Activated B cell treated with CpG ODN at 0.5 μM for 24 hours (primary cell): ENCODE results near the gene SERPINA3. TPM values are rescaled to one million over a fixed set of nuclear protein-coding genes. Genes with fewer than 3 reads are reported as not detected.

Source experiments
- ATAC-seq: fragments of 200-7000 bp; cut with Tn5 transposase; one replicate; pipeline ENCODE4 v1.10.0; 2021; ENCODE audit warnings: low read depth, mild to moderate bottlenecking, moderate library complexity
- CTCF ChIA-PET: fragments of 350-600 bp; sonication (Branson Sonifier 250); formaldehyde crosslinking; loops from one replicate; lab custom pipeline; 2021; ENCODE audit warnings: antibody characterized with exemption; lab: Charles Lee
- POLR2A ChIA-PET: fragments of 350-600 bp; sonication (Branson Sonifier 250); formaldehyde crosslinking; loops from one replicate; lab custom pipeline; 2021; ENCODE audit warnings: antibody characterized with exemption; lab: Charles Lee
- DNase-seq: peaks from one replicate; pipeline ENCODE4 v3.0.0; 2022
- H3K27ac Mint-ChIP-seq: one replicate; pipeline ENCODE4 v1.8.0; 2020; ENCODE audit warnings: mixed read lengths
- H3K27me3 Mint-ChIP-seq: one replicate; pipeline ENCODE4 v1.8.0; 2021; ENCODE audit warnings: mixed read lengths
- H3K36me3 Mint-ChIP-seq: one replicate; pipeline ENCODE4 v1.8.0; 2021; ENCODE audit warnings: low read depth, mixed read lengths
- H3K4me1 Mint-ChIP-seq: one replicate; pipeline ENCODE4 v1.8.0; 2021; ENCODE audit warnings: mixed read lengths
- H3K4me3 Mint-ChIP-seq: one replicate; pipeline ENCODE4 v1.8.0; 2020; ENCODE audit warnings: mild to moderate bottlenecking, mixed read lengths
- H3K9me3 Mint-ChIP-seq: one replicate; pipeline ENCODE4 v1.8.0; 2020; ENCODE audit warnings: mixed read lengths
- intact Hi-C: fragments of 100-400 bp; cut with micrococcal nuclease; formaldehyde crosslinking; loops from one replicate; pipeline ENCODE4 v1.15.1; 2024
- total RNA-seq: library from RNA; stranded (reverse); gene quantifications from 2 replicates; pipeline ENCODE4 v1.2.3, GENCODE V29; 2022
- TF ChIP-seq, protein P1 (sequence below): fragments of 200-600 bp; IDR thresholded peaks from one replicate; pipeline ENCODE4 v1.8.0; 2022; ENCODE audit warnings: antibody characterized with exemption, mild to moderate bottlenecking

The SERPINA3 gene
- not detected in 2 replicates for total RNA-seq

DNA sequence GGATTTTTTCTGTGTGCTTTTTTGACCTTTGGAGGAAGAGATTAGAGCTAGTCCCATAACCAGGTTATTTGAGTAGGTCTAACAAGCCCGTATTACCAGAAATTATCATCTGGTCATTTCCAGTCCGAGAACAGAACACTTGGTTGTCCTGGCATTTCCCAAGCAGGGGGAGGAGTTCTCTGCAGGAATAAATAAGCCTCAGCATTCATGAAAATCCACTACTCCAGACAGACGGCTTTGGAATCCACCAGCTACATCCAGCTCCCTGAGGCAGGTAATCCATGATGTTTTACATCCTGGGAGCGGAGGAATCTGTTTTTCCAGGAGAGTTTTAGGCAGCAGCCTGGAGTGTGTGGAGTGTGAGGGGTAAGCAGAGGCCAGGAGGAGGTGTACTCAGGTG is at the start of gene SERPINA3:
TSS of gene SERPINA3 (plus strand) at position 218 of the 400 bp plus-strand sequence. CDS start 2,051 bp downstream, outside the sequence.
- H3K36me3 Mint-ChIP-seq, result no peaks in the 10 kb centered on the region
- H3K4me3 Mint-ChIP-seq, result no peak within 1 kb of the TSS
- no peaks in the 10 kb centered on the region for H3K27me3 Mint-ChIP-seq
- no peaks in the 10 kb centered on the region for H3K4me1 Mint-ChIP-seq
- intact Hi-C loops, result no loop called here
- DNase-seq (no peak), ATAC-seq (no peak)
- no peak within 1 kb of the TSS for H3K27ac Mint-ChIP-seq
- peaks cover 3% of the 10 kb centered on the region for H3K9me3 Mint-ChIP-seq
- TF ChIP-seq, protein P1, sequence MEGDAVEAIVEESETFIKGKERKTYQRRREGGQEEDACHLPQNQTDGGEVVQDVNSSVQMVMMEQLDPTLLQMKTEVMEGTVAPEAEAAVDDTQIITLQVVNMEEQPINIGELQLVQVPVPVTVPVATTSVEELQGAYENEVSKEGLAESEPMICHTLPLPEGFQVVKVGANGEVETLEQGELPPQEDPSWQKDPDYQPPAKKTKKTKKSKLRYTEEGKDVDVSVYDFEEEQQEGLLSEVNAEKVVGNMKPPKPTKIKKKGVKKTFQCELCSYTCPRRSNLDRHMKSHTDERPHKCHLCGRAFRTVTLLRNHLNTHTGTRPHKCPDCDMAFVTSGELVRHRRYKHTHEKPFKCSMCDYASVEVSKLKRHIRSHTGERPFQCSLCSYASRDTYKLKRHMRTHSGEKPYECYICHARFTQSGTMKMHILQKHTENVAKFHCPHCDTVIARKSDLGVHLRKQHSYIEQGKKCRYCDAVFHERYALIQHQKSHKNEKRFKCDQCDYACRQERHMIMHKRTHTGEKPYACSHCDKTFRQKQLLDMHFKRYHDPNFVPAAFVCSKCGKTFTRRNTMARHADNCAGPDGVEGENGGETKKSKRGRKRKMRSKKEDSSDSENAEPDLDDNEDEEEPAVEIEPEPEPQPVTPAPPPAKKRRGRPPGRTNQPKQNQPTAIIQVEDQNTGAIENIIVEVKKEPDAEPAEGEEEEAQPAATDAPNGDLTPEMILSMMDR, result no peak
- POLR2A ChIA-PET, result no interaction called here
- CTCF ChIA-PET, result no interaction called here

DNA sequence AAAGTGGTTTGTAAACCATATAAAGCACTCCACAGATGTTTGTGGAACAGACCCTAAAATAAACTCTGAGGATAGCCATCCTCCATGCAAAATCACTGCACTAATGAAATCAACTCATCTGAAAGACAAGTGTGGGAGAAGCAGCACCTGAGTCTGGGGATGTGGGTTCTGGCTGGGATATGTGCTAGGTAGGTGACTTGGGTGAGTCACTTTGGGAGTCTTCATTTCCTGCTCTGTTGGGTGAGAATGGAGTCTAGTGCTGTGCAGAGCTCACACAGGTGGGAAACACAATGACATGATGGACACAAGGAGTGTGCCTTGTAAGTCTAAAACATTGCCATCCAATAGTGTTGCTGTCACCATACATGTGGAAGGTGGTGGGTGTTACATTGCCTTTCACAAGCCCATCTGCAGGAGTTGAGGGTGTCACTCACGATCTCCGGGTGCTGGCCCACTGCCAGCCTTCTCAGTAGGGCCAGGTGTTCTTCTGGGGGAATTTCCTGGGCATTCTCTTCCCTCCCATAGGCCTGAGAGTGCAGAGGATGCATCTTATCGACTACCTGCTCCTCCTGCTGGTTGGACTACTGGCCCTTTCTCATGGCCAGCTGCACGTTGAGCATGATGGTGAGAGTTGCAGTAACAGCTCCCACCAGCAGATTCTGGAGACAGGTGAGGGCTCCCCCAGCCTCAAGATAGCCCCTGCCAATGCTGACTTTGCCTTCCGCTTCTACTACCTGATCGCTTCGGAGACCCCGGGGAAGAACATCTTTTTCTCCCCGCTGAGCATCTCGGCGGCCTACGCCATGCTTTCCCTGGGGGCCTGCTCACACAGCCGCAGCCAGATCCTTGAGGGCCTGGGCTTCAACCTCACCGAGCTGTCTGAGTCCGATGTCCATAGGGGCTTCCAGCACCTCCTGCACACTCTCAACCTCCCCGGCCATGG is 49.0 kb upstream of the SERPINA3 start:
- TF ChIP-seq, protein P1, result no peak
- ChIA-PET CTCF (no interaction called here), POLR2A (no interaction called here)
- Mint-ChIP-seq H3K4me1 (no peaks in the 10 kb centered on the region), H3K36me3 (no peaks in the 10 kb centered on the region), H3K27ac (no peak overlapping the region), H3K4me3 (no peak overlapping the region), H3K27me3 (no peaks in the 10 kb centered on the region), H3K9me3 (no peaks in the 10 kb centered on the region)
- intact Hi-C loops, result no loop called here
- ATAC-seq (no peak), DNase-seq (no peak)

DNA sequence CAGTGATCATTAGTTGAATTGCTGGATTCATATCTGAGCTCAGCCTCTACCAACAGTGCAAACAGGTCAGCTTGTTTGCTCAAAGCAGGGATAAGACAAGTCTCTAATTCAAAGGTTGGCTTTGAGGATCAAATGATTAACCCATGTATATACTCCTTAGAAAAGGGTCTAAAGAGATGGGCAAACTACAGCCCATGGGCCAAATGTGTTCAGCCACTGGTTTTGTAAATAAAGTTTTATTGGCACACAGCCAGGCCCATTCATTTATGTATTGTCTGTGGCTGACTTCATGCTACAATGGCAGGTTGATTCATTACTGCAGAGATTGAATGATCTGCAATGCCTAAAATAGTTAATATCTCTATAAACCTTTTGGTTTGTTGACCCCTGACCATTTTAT is 47.8 kb upstream of the SERPINA3 start:
- CTCF ChIA-PET, result no interaction called here
- no peaks in the 10 kb centered on the region for H3K9me3 Mint-ChIP-seq
- H3K27ac Mint-ChIP-seq, result no peak overlapping the region
- no peaks in the 10 kb centered on the region for H3K27me3 Mint-ChIP-seq
- DNase-seq (no peak), ATAC-seq (no peak)
- H3K4me3 Mint-ChIP-seq, result no peak overlapping the region
- intact Hi-C loops, result no loop called here
- TF ChIP-seq, protein P1, result no peak
- POLR2A ChIA-PET, result no interaction called here
- no peaks in the 10 kb centered on the region for H3K4me1 Mint-ChIP-seq
- H3K36me3 Mint-ChIP-seq, result no peaks in the 10 kb centered on the region

DNA sequence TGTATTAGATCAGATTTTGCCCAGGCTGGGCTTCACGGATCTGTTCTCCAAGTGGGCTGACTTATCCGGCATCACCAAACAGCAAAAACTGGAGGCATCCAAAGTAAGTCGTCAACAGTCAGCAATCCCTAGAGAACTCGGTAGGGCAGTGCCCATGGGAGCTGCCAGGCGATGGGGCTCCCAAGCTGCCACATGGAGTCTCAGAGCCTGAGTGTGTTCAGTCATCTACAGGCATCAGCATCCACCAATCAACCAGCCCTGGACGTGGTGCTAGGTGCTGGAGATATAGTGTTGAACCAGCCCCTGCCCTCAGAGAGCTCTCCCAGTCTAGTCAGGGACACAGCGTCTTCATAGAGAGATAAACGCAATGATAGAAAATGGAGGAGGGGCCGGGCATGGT is 44.0 kb upstream of the SERPINA3 start:
- H3K9me3 Mint-ChIP-seq, result no peaks in the 10 kb centered on the region
- TF ChIP-seq, protein P1, result no peak
- H3K4me1 Mint-ChIP-seq, result no peaks in the 10 kb centered on the region
- H3K27ac Mint-ChIP-seq, result no peak overlapping the region
- no peak for DNase-seq
- ChIA-PET POLR2A (no interaction called here), CTCF (no interaction called here)
- intact Hi-C loops, result no loop called here
- no peak for ATAC-seq
- no peaks in the 10 kb centered on the region for H3K36me3 Mint-ChIP-seq
- H3K27me3 Mint-ChIP-seq, result no peaks in the 10 kb centered on the region
- H3K4me3 Mint-ChIP-seq, result no peak overlapping the region

DNA sequence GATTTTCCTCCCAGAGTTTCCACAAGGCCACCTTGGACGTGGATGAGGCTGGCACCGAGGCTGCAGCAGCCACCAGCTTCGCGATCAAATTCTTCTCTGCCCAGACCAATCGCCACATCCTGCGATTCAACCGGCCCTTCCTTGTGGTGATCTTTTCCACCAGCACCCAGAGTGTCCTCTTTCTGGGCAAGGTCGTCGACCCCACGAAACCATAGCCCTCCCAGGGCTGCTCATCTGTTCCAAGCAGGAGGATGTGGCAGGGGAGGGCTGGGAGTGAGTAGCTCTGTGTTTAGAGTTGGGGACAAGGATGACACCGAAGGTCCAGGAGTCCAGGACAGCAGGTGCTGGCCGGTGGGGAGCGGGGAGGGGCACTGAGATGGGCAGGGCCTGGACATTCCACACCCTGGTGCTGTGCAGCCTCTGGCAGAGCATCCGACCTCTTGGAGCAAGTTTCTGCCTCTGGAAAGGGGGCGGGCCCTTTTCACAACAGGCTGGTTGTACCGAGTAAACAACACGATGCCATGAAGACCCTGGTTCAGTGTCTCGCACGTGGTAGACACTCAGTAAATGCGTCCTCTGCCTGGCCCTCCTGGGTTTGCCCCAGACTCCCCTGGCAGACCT is 42.7 kb upstream of the SERPINA3 start:
- TF ChIP-seq, protein P1, result no peak
- ATAC-seq (no peak), DNase-seq (no peak)
- intact Hi-C loops, result no loop called here
- no peaks in the 10 kb centered on the region for H3K9me3 Mint-ChIP-seq
- no peaks in the 10 kb centered on the region for H3K36me3 Mint-ChIP-seq
- ChIA-PET POLR2A (no interaction called here), CTCF (no interaction called here)
- H3K27me3 Mint-ChIP-seq, result no peaks in the 10 kb centered on the region
- no peak overlapping the region for H3K4me3 Mint-ChIP-seq
- H3K4me1 Mint-ChIP-seq, result no peaks in the 10 kb centered on the region
- H3K27ac Mint-ChIP-seq, result no peak overlapping the region
